Liver (tissue), 9 donors: Measurements from ENCODE around the gene CACNA1D. TPM values are rescaled to one million over a fixed set of nuclear protein-coding genes. Genes with fewer than 3 reads are reported as not detected.
A peak's percentile ranks its signal among the peaks of the same experiment; 100 is the strongest.

Experiments used
- DNase-seq: peaks from one replicate; pipeline ENCODE4 v3.0.0-alpha.2; 2017; ENCODE audit warnings: low spot score
- H3K27ac ChIP-seq, 2 donors: one replicate each; pipeline ENCODE4 v1.7.0; 2013; ENCODE audit warnings: inconsistent platforms in 2 of 2, low read length in 2 of 2, control low read depth in 1 of 2, low read depth in 1 of 2, mild to moderate bottlenecking in 1 of 2
- H3K27me3 ChIP-seq, 4 donors: one replicate each; pipeline versions ENCODE4 v1.6.1 to v1.7.0; 2013; ENCODE audit warnings: low read length in 3 of 4, inconsistent platforms in 1 of 4, mild to moderate bottlenecking in 1 of 4, moderate library complexity in 1 of 4; ENCODE audit not compliant: control insufficient read depth in 4 of 4, insufficient read depth in 4 of 4
- H3K36me3 ChIP-seq, 4 donors: one replicate each; pipeline versions ENCODE4 v1.6.1 to v1.7.0; 2013; ENCODE audit warnings: low read length in 3 of 4, mild to moderate bottlenecking in 3 of 4, low read depth in 1 of 4, moderate library complexity in 1 of 4; ENCODE audit not compliant: control insufficient read depth in 4 of 4, insufficient read depth in 3 of 4
- H3K4me1 ChIP-seq, 4 donors: one replicate each; pipeline versions ENCODE4 v1.6.1 to v1.7.0; 2013; ENCODE audit warnings: low read length in 3 of 4, mild to moderate bottlenecking in 3 of 4, moderate library complexity in 1 of 4; ENCODE audit not compliant: control insufficient read depth in 4 of 4, insufficient read depth in 4 of 4
- H3K4me3 ChIP-seq, 3 donors: one replicate each; pipeline versions ENCODE4 v1.6.1 to v1.7.0; 2013; ENCODE audit warnings: low read length in 3 of 3, control low read depth in 1 of 3, low read depth in 1 of 3, mild to moderate bottlenecking in 1 of 3
- H3K9ac ChIP-seq, 2 donors: one replicate each; pipeline ENCODE4 v1.7.0; 2013; ENCODE audit warnings: low read length in 2 of 2, mild to moderate bottlenecking in 2 of 2, moderate library complexity in 2 of 2, control low read depth in 1 of 2, low read depth in 1 of 2
- H3K9me3 ChIP-seq, 4 donors: one replicate each; pipeline versions ENCODE4 v1.6.1 to v1.7.0; 2013; ENCODE audit warnings: low read length in 3 of 4; ENCODE audit not compliant: control insufficient read depth in 4 of 4
- ATF3 ChIP-seq: IDR thresholded peaks from 2 replicates; pipeline ENCODE4 v1.6.1; 2016; ENCODE audit warnings: antibody characterized with exemption
- CTCF ChIP-seq: fragments of 150-350 bp; IDR thresholded peaks from 2 replicates; pipeline ENCODE4 v1.5.1; 2017; ENCODE audit warnings: improper control_type of control experiment, low read depth, low read length; ENCODE audit not compliant: missing input control
- EGR1 ChIP-seq, 2 donors: IDR thresholded peaks; 2 replicates each; pipeline ENCODE4 v1.6.1; 2016 to 2018; ENCODE audit warnings: antibody characterized with exemption in 2 of 2, low read depth in 2 of 2
- FOXA1 ChIP-seq: IDR thresholded peaks from 2 replicates; pipeline ENCODE4 v1.6.1; 2016; ENCODE audit warnings: antibody characterized with exemption
- FOXA2 ChIP-seq: IDR thresholded peaks from 2 replicates; pipeline ENCODE4 v1.6.1; 2016; ENCODE audit warnings: antibody characterized with exemption
- GABPA ChIP-seq, 2 donors: IDR thresholded peaks in 1 of 2; conservative IDR thresholded peaks in 1 of 2; 2 replicates each; pipeline ENCODE4 v1.6.1; 2016; ENCODE audit warnings: antibody characterized with exemption in 2 of 2, mild to moderate bottlenecking in 1 of 2, moderate library complexity in 1 of 2
- HNF4A ChIP-seq, 2 donors: conservative IDR thresholded peaks; 2 replicates each; pipeline ENCODE4 v1.6.1; 2016; ENCODE audit warnings: antibody characterized with exemption in 2 of 2, mild to moderate bottlenecking in 2 of 2
- HNF4G ChIP-seq: IDR thresholded peaks from 2 replicates; pipeline ENCODE4 v1.6.1; 2016; ENCODE audit warnings: antibody characterized with exemption
- JUND ChIP-seq, 2 donors: IDR thresholded peaks; 2 replicates each; pipeline ENCODE4 v1.6.1; 2016; ENCODE audit warnings: antibody characterized with exemption in 2 of 2
- MAX ChIP-seq: IDR thresholded peaks from 2 replicates; pipeline ENCODE4 v1.6.1; 2016; ENCODE audit warnings: antibody characterized with exemption
- NR2F2 ChIP-seq: IDR thresholded peaks from 2 replicates; pipeline ENCODE4 v1.6.1; 2016; ENCODE audit warnings: antibody characterized with exemption
- RAD21 ChIP-seq, 2 donors: IDR thresholded peaks; 2 replicates each; pipeline ENCODE4 v1.6.1; 2016; ENCODE audit warnings: antibody characterized with exemption in 2 of 2, mild to moderate bottlenecking in 2 of 2
- RXRA ChIP-seq, 2 donors: IDR thresholded peaks; 2 replicates each; pipeline ENCODE4 v1.6.1; 2017 to 2018; ENCODE audit warnings: antibody characterized with exemption in 2 of 2, mild to moderate bottlenecking in 1 of 2
- SP1 ChIP-seq: IDR thresholded peaks from 2 replicates; pipeline ENCODE4 v1.6.1; 2018; ENCODE audit warnings: antibody characterized with exemption, mild to moderate bottlenecking
- TAF1 ChIP-seq: conservative IDR thresholded peaks from 2 replicates; pipeline ENCODE4 v1.6.1; 2016; ENCODE audit warnings: antibody characterized with exemption, mild to moderate bottlenecking
- YY1 ChIP-seq: IDR thresholded peaks from 2 replicates; pipeline ENCODE4 v1.6.1; 2016; ENCODE audit warnings: antibody characterized with exemption, mild to moderate bottlenecking
- ZBTB33 ChIP-seq: IDR thresholded peaks from 2 replicates; pipeline ENCODE4 v1.6.1; 2016; ENCODE audit warnings: antibody characterized with exemption
- WGBS: extraction: QIAGEN DNeasy Blood & Tissue Kit; methylation state at CpG from one replicate; pipeline ENCODE4 v1.1.7; 2013; 5-methylcytosine and 5-hydroxymethylcytosine counted together
- polyA plus RNA-seq, 2 donors: library from polyadenylated mRNA; stranded (reverse) in 1 of 2; unstranded in 1 of 2; fragments of 200-250 nt in 1 of 2; fragments of >200 nt in 1 of 2; fragmentation: Nextera tagmentation in 1 of 2; extraction: Ambion mirVana in 1 of 2; gene quantifications; one replicate each; pipeline versions ENCODE4 v1.2.1 to v1.2.3, GENCODE V29; 2013 to 2015
- total RNA-seq, 2 donors: library from RNA; depleted of rRNA; stranded (reverse); fragments of >200 nt; gene quantifications; one replicate each; pipeline ENCODE4 v1.2.3, GENCODE V29; 2014
- donor health status: healthy.
- donor health status: healthy.
- donor health status: healthy.
- donor health status: healthy.
- donor health status: healthy.

Gene CACNA1D
- total and polyA plus RNA-seq, 4 donors: 1.8 to 18.9 (median 3.4) TPM

GRCh38 chr3:53693451-53693850 lies 199.0 kb downstream of the CACNA1D start (continued):
- TF ChIP-seq ZBTB33 (no peak), HNF4G (no peak), HNF4A (conservative IDR thresholded peaks at IDR 0.05) (no peak), FOXA1 (no peak)

- TF ChIP-seq ATF3 (no peak), ZBTB33 (no peak), JUND (IDR thresholded peaks at IDR 0.05) (no peak), YY1 (no peak), CTCF (no peak), FOXA1 (no peak)
- H3K9me3 ChIP-seq: no peaks in the 10 kb centered on the region
- no peak overlapping the region for H3K9ac ChIP-seq
- H3K4me3 ChIP-seq: no peak overlapping the region
- DNase-seq: peak; percentile 21
- WGBS: 89% methylated on average over 4 of the region's 4 CpGs
- H3K27me3 ChIP-seq: no peaks in the 10 kb centered on the region
- H3K4me1 ChIP-seq: no peaks in the 10 kb centered on the region
- H3K36me3 ChIP-seq: no peaks in the 10 kb centered on the region
- H3K27ac ChIP-seq: no peak overlapping the region
These were observed 199.6 kb downstream of the CACNA1D start for GRCh38 chr3:53694046-53694445.

GRCh38 chr3:53694666-53695323 lies 200.4 kb downstream of the CACNA1D start:
- H3K9me3 ChIP-seq: no peaks in the 10 kb centered on the region
- H3K27ac ChIP-seq: no peak overlapping the region
- no peak overlapping the region for H3K9ac ChIP-seq
- no peaks in the 10 kb centered on the region for H3K36me3 ChIP-seq
- no peaks in the 10 kb centered on the region for H3K27me3 ChIP-seq
- H3K4me3 ChIP-seq: no peak overlapping the region
- no peaks in the 10 kb centered on the region for H3K4me1 ChIP-seq
- 92% methylated on average over 15 of the region's 15 CpGs for WGBS
- peak; percentile 9 for DNase-seq
- TF ChIP-seq JUND (IDR thresholded peaks at IDR 0.05) (no peak), HNF4A (conservative IDR thresholded peaks at IDR 0.05) (no peak), MAX (no peak), ATF3 (no peak), CTCF (no peak), RAD21 (IDR thresholded peaks at IDR 0.05) (no peak), TAF1 (no peak), YY1 (no peak), ZBTB33 (no peak), RXRA (IDR thresholded peaks at IDR 0.05) (no peak), SP1 (no peak), FOXA2 (no peak), NR2F2 (no peak), GABPA (IDR thresholded peaks at IDR 0.05 in 1 of 2, conservative IDR thresholded peaks at IDR 0.05 in 1 of 2) (no peak), EGR1 (IDR thresholded peaks at IDR 0.05; ENCODE audit: low read depth in 2 of 2) (no peak), HNF4G (no peak)
